HG03520 (cell line): ENCODE measurements around the gene FAM184B.

Experiments
- ATAC-seq: cut with Tn5 transposase; IDR thresholded peaks from one replicate; pipeline ENCODE4 v1.9.1; 2021; ENCODE audit warnings: mild to moderate bottlenecking, moderate library complexity; ENCODE audit not compliant: unreplicated experiment

Gene FAM184B

GRCh38 chr4:17642398-17642783 is 139.0 kb downstream of the FAM184B start:
- ATAC-seq: no peak

GRCh38 chr4:17639136-17639535 is 142.3 kb downstream of the FAM184B start:
- no peak for ATAC-seq

- peak; percentile 95 for ATAC-seq
Measured at GRCh38 chr4:17636696-17637622, 144.5 kb downstream of the FAM184B start.

GRCh38 chr4:17636341-17636695 is 145.1 kb downstream of the FAM184B start:
- no peak for ATAC-seq

- ATAC-seq: no peak
Measured at GRCh38 chr4:17635056-17635455, 146.4 kb downstream of the FAM184B start.

- ATAC-seq: no peak
Measured at GRCh38 chr4:17633600-17633999, 147.8 kb downstream of the FAM184B start.

GRCh38 chr4:17630228-17630627 is 151.2 kb downstream of the FAM184B start:
- no peak for ATAC-seq

GRCh38 chr4:17624821-17625220 is 156.6 kb downstream of the FAM184B start:
- no peak for ATAC-seq

- ATAC-seq: no peak
Measured at GRCh38 chr4:17623451-17624001, 157.9 kb downstream of the FAM184B start.

GRCh38 chr4:17619416-17620105 is 161.9 kb downstream of the FAM184B start:
- no peak for ATAC-seq

- ATAC-seq: no peak
Measured at GRCh38 chr4:17618926-17619325, 162.5 kb downstream of the FAM184B start.

- no peak for ATAC-seq
Measured at GRCh38 chr4:17616283-17616682, 165.1 kb downstream of the FAM184B start.

GRCh38 chr4:17614416-17615299 is 166.8 kb downstream of the FAM184B start, which contains the start of gene MED28:
Gene MED28, plus strand, starts transcription at chr4:17614641. Its CDS starts 14 bp downstream, at chr4:17614655.
- ATAC-seq: peak; percentile 88

GRCh38 chr4:17613761-17614415 is 167.5 kb downstream of the FAM184B start:
- peak; percentile 45 for ATAC-seq

- ATAC-seq: no peak
Measured at GRCh38 chr4:17605236-17605635, 176.2 kb downstream of the FAM184B start.

GRCh38 chr4:17599826-17600225 is 181.6 kb downstream of the FAM184B start:
- ATAC-seq: no peak

- no peak for ATAC-seq
Measured at GRCh38 chr4:17597517-17597916, 183.9 kb downstream of the FAM184B start.

- ATAC-seq: peak; percentile 79
Measured at GRCh38 chr4:17595471-17596005, 185.9 kb downstream of the FAM184B start.

GRCh38 chr4:17589355-17589754 is 192.1 kb downstream of the FAM184B start:
- ATAC-seq: no peak
